ENCODE data around the gene MSANTD2. TPM values are rescaled to one million over a fixed set of nuclear protein-coding genes. Genes with fewer than 3 reads are reported as not detected.

MSANTD2 gene
- total and polyA plus RNA-seq, 9 of the 15 experiments (the other 6 are each of a cell fraction or from before 2014, with no cell fraction given), result 1.3 to 9.9 (median 5.3) TPM

DNA sequence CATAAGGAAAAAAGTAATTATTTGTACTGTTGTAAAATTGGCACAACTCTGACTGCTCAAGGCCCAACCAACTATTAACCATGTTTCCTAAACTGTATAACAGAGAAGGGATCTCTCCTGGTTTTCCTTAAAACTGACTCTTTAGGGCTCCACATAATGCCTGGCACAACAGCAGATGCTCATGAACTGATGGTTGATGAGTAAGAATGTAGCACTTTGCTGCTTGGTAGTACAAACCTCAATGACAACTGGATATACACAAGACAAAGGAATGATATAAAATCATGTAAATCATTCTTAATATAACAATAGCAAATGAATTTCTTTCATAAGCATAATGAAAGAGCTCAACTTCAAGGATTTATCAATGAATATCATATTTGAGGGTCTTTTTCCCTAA, 11.7 kb downstream of the MSANTD2 start:
- no peaks in the 10 kb centered on the region for H4K20me1 ChIP-seq (replicated peaks; ENCODE audit: control insufficient read depth, insufficient read depth, low read length)
- in situ Hi-C loops (cut with MboI), result no loop called here
- no peaks in the 10 kb centered on the region for H3K9me1 ChIP-seq (ENCODE audit: control insufficient read depth, insufficient read depth, low read length)
- H3K79me2 ChIP-seq (ENCODE audit: control insufficient read depth, insufficient read depth, low read length), result peaks cover 12% of the 10 kb centered on the region
- intact Hi-C loops (cut with micrococcal nuclease), result no loop called here
- no peak overlapping the region for H2AFZ ChIP-seq (ENCODE audit: low read depth, low read length)
- CTCF ChIA-PET (ENCODE audit: low intra/inter-chr PET ratio), result no interaction called here
- H3K27ac ChIP-seq (ENCODE audit: extremely low read depth, low read depth, low read length), result no peak overlapping the region
- H3K4me1 ChIP-seq (replicated peaks in 1 of 2; ENCODE audit: control insufficient read depth in 2 of 2, insufficient read depth in 2 of 2, low read length in 2 of 2), result no peaks in the 10 kb centered on the region
- H3K4me3 ChIP-seq, result no peak overlapping the region
- H3K9me3 ChIP-seq (replicated peaks; ENCODE audit: control insufficient read depth, insufficient read depth, low read depth, low read length), result no peaks in the 10 kb centered on the region
- no peaks in the 10 kb centered on the region for H3K27me3 ChIP-seq (ENCODE audit: control insufficient read depth in 2 of 2, insufficient read depth in 2 of 2, low read length in 2 of 2)
- no TSS peak for BruUV-seq (replicated peaks)
- POLR2A ChIA-PET, result no interaction called here
- H3K9ac ChIP-seq (ENCODE audit: insufficient read depth in 1 of 2, low read depth in 2 of 2, low read length in 2 of 2), result no peak overlapping the region
- H3K36me3 ChIP-seq (ENCODE audit: control insufficient read depth, insufficient read depth, low read length), result no peaks in the 10 kb centered on the region; the same call in 2 of the 3 replicates
- ATAC-seq (no peak), FAIRE-seq (no peak), DNase-seq (ENCODE audit: extremely low read depth in 1 of 4, low spot score in 3 of 4) (no peak)
- no peak overlapping the region for H3K4me2 ChIP-seq (ENCODE audit: insufficient read depth, low read length)
- TF ChIP-seq CTCFL (IDR thresholded peaks at IDR 0.05; ENCODE audit: borderline replicate concordance, insufficient read depth, low read depth, low read length, poor library complexity, severe bottlenecking), result no peak
- TF ChIP-seq HDAC1 (IDR thresholded peaks at IDR 0.05), result no peak
- no peak for TF ChIP-seq E4F1 (CRISPR knock-in tag; IDR thresholded peaks at IDR 0.05; ENCODE audit: borderline replicate concordance)
- no peak for TF ChIP-seq ZNF583 (CRISPR knock-in tag; IDR thresholded peaks at IDR 0.05)
- TF ChIP-seq CAMTA2 (CRISPR knock-in tag; conservative IDR thresholded peaks at IDR 0.05), result no peak
- no peak for TF ChIP-seq ZNF24 (IDR thresholded peaks at IDR 0.05)
- TF ChIP-seq, protein P1, sequence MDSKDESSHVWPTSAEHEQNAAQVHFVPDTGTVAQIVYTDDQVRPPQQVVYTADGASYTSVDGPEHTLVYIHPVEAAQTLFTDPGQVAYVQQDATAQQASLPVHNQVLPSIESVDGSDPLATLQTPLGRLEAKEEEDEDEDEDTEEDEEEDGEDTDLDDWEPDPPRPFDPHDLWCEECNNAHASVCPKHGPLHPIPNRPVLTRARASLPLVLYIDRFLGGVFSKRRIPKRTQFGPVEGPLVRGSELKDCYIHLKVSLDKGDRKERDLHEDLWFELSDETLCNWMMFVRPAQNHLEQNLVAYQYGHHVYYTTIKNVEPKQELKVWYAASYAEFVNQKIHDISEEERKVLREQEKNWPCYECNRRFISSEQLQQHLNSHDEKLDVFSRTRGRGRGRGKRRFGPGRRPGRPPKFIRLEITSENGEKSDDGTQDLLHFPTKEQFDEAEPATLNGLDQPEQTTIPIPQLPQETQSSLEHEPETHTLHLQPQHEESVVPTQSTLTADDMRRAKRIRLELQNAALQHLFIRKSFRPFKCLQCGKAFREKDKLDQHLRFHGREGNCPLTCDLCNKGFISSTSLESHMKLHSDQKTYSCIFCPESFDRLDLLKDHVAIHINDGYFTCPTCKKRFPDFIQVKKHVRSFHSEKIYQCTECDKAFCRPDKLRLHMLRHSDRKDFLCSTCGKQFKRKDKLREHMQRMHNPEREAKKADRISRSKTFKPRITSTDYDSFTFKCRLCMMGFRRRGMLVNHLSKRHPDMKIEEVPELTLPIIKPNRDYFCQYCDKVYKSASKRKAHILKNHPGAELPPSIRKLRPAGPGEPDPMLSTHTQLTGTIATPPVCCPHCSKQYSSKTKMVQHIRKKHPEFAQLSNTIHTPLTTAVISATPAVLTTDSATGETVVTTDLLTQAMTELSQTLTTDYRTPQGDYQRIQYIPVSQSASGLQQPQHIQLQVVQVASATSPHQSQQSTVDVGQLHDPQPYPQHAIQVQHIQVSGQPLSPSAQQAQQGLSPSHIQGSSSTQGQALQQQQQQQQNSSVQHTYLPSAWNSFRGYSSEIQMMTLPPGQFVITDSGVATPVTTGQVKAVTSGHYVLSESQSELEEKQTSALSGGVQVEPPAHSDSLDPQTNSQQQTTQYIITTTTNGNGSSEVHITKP (IDR thresholded peaks at IDR 0.05; ENCODE audit: partially characterized antibody), result no peak
- TF ChIP-seq, protein P2, sequence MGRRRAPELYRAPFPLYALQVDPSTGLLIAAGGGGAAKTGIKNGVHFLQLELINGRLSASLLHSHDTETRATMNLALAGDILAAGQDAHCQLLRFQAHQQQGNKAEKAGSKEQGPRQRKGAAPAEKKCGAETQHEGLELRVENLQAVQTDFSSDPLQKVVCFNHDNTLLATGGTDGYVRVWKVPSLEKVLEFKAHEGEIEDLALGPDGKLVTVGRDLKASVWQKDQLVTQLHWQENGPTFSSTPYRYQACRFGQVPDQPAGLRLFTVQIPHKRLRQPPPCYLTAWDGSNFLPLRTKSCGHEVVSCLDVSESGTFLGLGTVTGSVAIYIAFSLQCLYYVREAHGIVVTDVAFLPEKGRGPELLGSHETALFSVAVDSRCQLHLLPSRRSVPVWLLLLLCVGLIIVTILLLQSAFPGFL (CRISPR knock-in tag; IDR thresholded peaks at IDR 0.05), result no peak
- TF ChIP-seq TCF7L2 (IDR thresholded peaks at IDR 0.05; ENCODE audit: low read depth, low read length), result no peak
- TF ChIP-seq UBTF (IDR thresholded peaks at IDR 0.05; ENCODE audit: borderline replicate concordance in 1 of 2, low read depth in 2 of 2, low read length in 2 of 2), result no peak
